RWPE2 (cell line): Measurements from ENCODE around the gene GPHA2.

Experiments used
- ATAC-seq: fragments of 200-7000 bp; cut with Tn5 transposase; 3 replicates; pipeline ENCODE4 v1.9.1; 2021; ENCODE audit warnings: low read depth
- DNase-seq: peaks from one replicate; pipeline ENCODE4 v3.0.0-alpha.2; 2020; ENCODE audit warnings: low spot score
- H3K27ac ChIP-seq: fragments of 450-650 bp; 2 replicates; pipeline ENCODE4 v1.5.1; 2017; ENCODE audit warnings: mild to moderate bottlenecking; ENCODE audit not compliant: poor library complexity, severe bottlenecking
- H3K27me3 ChIP-seq: fragments of 250-450 bp; sonication (Bioruptor Pico); 2 replicates; pipeline ENCODE4 v1.5.1; 2021; ENCODE audit warnings: mild to moderate bottlenecking, moderate library complexity; ENCODE audit not compliant: insufficient read depth, poor library complexity, severe bottlenecking
- H3K36me3 ChIP-seq: fragments of 250-450 bp; sonication (Bioruptor Pico); 2 replicates; pipeline ENCODE4 v1.5.1; 2020; ENCODE audit warnings: low read depth, mild to moderate bottlenecking, moderate library complexity
- H3K4me1 ChIP-seq: fragments of 250-450 bp; sonication (Bioruptor Pico); 2 replicates; pipeline ENCODE4 v1.5.1; 2021; ENCODE audit warnings: mild to moderate bottlenecking, moderate library complexity; ENCODE audit not compliant: insufficient read depth, poor library complexity, severe bottlenecking
- H3K4me3 ChIP-seq: fragments of 250-450 bp; sonication (Bioruptor Pico); 2 replicates; pipeline ENCODE4 v1.5.1; 2021; ENCODE audit warnings: mild to moderate bottlenecking, moderate library complexity; ENCODE audit not compliant: severe bottlenecking
- H3K9me3 ChIP-seq: fragments of 250-450 bp; sonication (Bioruptor Pico); 2 replicates; pipeline ENCODE4 v1.5.1; 2021; ENCODE audit warnings: mild to moderate bottlenecking, moderate library complexity; ENCODE audit not compliant: severe bottlenecking
- CTCF ChIP-seq: fragments of 450-650 bp; IDR thresholded peaks from one replicate; pipeline ENCODE4 v1.5.1; 2017; ENCODE audit warnings: mild to moderate bottlenecking, moderate library complexity; ENCODE audit not compliant: poor library complexity, severe bottlenecking

The GPHA2 gene

GRCh38 chr11:64913171-64913727 is 22.4 kb downstream of the GPHA2 start:
- H3K27ac ChIP-seq = no peak overlapping the region
- H3K9me3 ChIP-seq = no peaks in the 10 kb centered on the region
- ATAC-seq (no peak), DNase-seq (no peak)
- peaks cover 30% of the 10 kb centered on the region for H3K36me3 ChIP-seq
- H3K4me1 ChIP-seq = peaks cover 3% of the 10 kb centered on the region
- TF ChIP-seq CTCF = no peak
- no peak overlapping the region for H3K4me3 ChIP-seq
- no peaks in the 10 kb centered on the region for H3K27me3 ChIP-seq

DNA sequence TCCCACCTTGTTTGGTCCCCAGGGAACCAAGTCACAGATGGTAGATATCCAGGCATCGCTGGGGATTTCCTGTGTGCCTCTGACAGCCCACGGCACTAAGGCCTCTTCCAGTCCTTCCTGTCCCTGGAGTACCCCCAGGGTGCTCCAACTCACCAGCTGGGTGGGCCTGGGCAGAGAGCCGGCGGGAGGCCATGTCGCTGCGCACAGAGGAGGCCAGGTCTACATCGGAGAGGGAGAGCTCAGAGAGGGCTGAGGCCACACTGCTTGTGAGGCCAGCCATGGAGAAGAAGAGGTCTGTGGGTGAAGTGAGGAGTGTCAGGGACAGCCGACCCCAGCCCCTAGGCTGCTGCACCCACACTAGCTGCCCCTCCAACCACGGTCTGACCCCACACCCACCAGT is 24.0 kb downstream of the GPHA2 start:
- no peak for TF ChIP-seq CTCF
- no peak overlapping the region for H3K27ac ChIP-seq
- H3K27me3 ChIP-seq = no peaks in the 10 kb centered on the region
- DNase-seq = no peak
- H3K36me3 ChIP-seq = peaks cover 44% of the 10 kb centered on the region
- H3K4me1 ChIP-seq = peaks cover 3% of the 10 kb centered on the region
- no peak for ATAC-seq
- no peak overlapping the region for H3K4me3 ChIP-seq
- H3K9me3 ChIP-seq = no peaks in the 10 kb centered on the region

GRCh38 chr11:64911142-64911541 is 24.6 kb downstream of the GPHA2 start:
- Histone ChIP-seq H3K9me3 (no peaks in the 10 kb centered on the region), H3K36me3 (peaks cover 44% of the 10 kb centered on the region), H3K4me3 (no peak overlapping the region), H3K27ac (no peak overlapping the region), H3K27me3 (no peaks in the 10 kb centered on the region), H3K4me1 (peaks cover 3% of the 10 kb centered on the region)
- no peak for TF ChIP-seq CTCF
- DNase-seq (no peak), ATAC-seq (no peak)

GRCh38 chr11:64910451-64911093 is 25.1 kb downstream of the GPHA2 start:
- Histone ChIP-seq H3K4me1 (no peaks in the 10 kb centered on the region), H3K9me3 (no peaks in the 10 kb centered on the region), H3K27ac (no peak overlapping the region), H3K36me3 (peaks cover 49% of the 10 kb centered on the region), H3K4me3 (no peak overlapping the region), H3K27me3 (no peaks in the 10 kb centered on the region)
- ATAC-seq (no peak), DNase-seq (no peak)
- TF ChIP-seq CTCF = no peak

- peaks cover 56% of the 10 kb centered on the region for H3K36me3 ChIP-seq
Observed at GRCh38 chr11:64909653-64910343, 25.9 kb downstream of the GPHA2 start.

More at GRCh38 chr11:64909653-64910343, 25.9 kb downstream of the GPHA2 start:
- TF ChIP-seq CTCF = no peak
- no peak overlapping the region for H3K27ac ChIP-seq
- DNase-seq (no peak), ATAC-seq (no peak)
- no peak overlapping the region for H3K4me3 ChIP-seq
- H3K4me1 ChIP-seq = no peaks in the 10 kb centered on the region
- H3K27me3 ChIP-seq = no peaks in the 10 kb centered on the region
- no peaks in the 10 kb centered on the region for H3K9me3 ChIP-seq
